ENCODE results near the gene NAA25. TPM values are rescaled to one million over a fixed set of nuclear protein-coding genes. Genes with fewer than 3 reads are reported as not detected.

Gene NAA25
- total RNA-seq, 4 donors from 2014 or later: 5.3 to 57.4 (median 33.9) TPM

DNA sequence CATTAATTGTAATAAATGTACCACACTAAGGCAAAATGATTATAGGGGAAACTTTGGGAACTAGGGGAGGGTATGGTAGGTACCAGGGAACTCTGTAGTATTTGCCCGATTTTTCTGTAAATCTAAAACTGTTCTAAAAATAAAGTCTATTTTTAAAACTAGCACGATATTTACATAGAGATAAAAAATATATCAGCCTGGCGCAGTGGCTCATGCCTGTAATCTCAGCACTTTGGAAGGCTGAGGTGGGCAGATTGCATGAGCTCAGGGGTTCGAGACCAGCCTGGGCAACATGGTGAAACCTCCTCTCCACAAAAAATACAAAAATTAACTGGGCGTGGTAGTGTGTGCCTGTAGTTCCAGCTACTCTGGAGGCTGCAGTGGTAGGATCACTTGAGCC lies 128.0 kb downstream of the NAA25 start:
- TF ChIP-seq, protein P1, sequence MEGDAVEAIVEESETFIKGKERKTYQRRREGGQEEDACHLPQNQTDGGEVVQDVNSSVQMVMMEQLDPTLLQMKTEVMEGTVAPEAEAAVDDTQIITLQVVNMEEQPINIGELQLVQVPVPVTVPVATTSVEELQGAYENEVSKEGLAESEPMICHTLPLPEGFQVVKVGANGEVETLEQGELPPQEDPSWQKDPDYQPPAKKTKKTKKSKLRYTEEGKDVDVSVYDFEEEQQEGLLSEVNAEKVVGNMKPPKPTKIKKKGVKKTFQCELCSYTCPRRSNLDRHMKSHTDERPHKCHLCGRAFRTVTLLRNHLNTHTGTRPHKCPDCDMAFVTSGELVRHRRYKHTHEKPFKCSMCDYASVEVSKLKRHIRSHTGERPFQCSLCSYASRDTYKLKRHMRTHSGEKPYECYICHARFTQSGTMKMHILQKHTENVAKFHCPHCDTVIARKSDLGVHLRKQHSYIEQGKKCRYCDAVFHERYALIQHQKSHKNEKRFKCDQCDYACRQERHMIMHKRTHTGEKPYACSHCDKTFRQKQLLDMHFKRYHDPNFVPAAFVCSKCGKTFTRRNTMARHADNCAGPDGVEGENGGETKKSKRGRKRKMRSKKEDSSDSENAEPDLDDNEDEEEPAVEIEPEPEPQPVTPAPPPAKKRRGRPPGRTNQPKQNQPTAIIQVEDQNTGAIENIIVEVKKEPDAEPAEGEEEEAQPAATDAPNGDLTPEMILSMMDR (IDR thresholded peaks at IDR 0.05): no peak
- no peak for TF ChIP-seq POLR2A (IDR thresholded peaks at IDR 0.05)

DNA sequence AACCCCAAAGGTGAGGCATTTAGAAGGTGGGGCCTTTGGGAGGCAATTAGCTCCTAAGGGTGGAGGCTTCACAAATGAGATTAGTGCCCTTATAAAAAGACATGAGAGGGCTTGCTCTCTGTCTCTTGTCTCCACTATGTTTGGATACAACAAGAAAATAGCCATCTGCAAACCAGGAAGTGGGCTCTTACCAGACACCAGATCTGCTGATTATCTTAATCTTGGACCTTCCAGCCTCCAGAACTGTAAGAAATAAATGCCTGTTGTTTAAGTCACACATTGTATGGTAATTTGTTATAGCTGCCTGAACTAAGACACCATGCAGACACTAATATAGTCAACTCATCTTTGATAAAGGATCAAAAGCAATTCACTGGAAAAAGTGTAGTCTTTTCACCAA lies 130.0 kb downstream of the NAA25 start:
- no peaks in the 10 kb centered on the region for H3K4me1 ChIP-seq
- no peaks in the 10 kb centered on the region for H3K27me3 ChIP-seq
- DNase-seq: no peak
- TF ChIP-seq, protein P1 (IDR thresholded peaks at IDR 0.05): no peak
- no peak for TF ChIP-seq POLR2A (IDR thresholded peaks at IDR 0.05)
- no peak overlapping the region for H3K27ac ChIP-seq
- no peaks in the 10 kb centered on the region for H3K36me3 ChIP-seq
- no peaks in the 10 kb centered on the region for H3K9me3 ChIP-seq
- no peak overlapping the region for H3K4me3 ChIP-seq
- intact Hi-C loops (cut with DNase I; ENCODE audit: low total_unique reads): no loop called here

More for the DNA sequence above, 128.0 kb downstream of the NAA25 start:
- H3K9me3 ChIP-seq: no peaks in the 10 kb centered on the region
- no peaks in the 10 kb centered on the region for H3K36me3 ChIP-seq
- H3K27ac ChIP-seq: no peak overlapping the region
- no peaks in the 10 kb centered on the region for H3K4me1 ChIP-seq
- H3K4me3 ChIP-seq: no peak overlapping the region
- no peak for DNase-seq
- intact Hi-C loops (cut with DNase I; ENCODE audit: low total_unique reads): no loop called here
- H3K27me3 ChIP-seq: no peaks in the 10 kb centered on the region

DNA sequence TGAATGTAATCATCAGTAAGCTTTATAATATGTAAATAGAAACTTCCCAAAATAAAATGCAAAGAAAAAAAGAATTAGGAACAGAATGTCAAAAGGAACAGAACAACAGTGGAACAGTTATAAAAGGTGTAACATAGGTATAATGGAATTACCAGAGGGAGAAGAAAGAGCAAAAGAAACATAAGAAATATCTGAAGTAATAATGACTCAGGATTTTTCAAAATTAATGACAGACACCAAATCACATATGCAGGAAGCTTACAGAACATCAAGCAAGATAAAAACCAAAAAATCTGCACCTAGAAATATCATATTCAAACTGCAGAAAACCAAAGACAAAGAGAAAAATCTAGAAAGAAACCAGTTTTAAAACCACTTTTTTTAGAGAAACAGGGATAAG lies 131.7 kb downstream of the NAA25 start:
- Histone ChIP-seq H3K27ac (no peak overlapping the region), H3K36me3 (no peaks in the 10 kb centered on the region), H3K4me1 (no peaks in the 10 kb centered on the region), H3K4me3 (no peak overlapping the region), H3K9me3 (no peaks in the 10 kb centered on the region), H3K27me3 (no peaks in the 10 kb centered on the region)
- TF ChIP-seq, protein P1 (IDR thresholded peaks at IDR 0.05): no peak
- no peak for TF ChIP-seq POLR2A (IDR thresholded peaks at IDR 0.05)
- no peak for DNase-seq
- intact Hi-C loops (cut with DNase I; ENCODE audit: low total_unique reads): no loop called here

Small RNA genes within 50 kb of the gene (microRNA-seq; reads per million reads assigned to microRNA genes)
- gene MIR3657 (ENCODE audit: borderline microRNAs expressed, borderline replicate concordance): not detected

Small RNA genes within 50 kb of the gene (small RNA-seq; reads per million reads assigned to genes)
- 0.24 reads per million for gene AC004024.1
- gene MIR3657: not detected
- gene RF00019: not detected

Other genes with a start within 250 kb of the NAA25 start
- 10 to 100 TPM in 2 of 4 donors, 1 to 10 TPM in 2; 1.2 to 21.7 (median 11.5) TPM for gene TMEM116, start 95.6 kb downstream of the NAA25 start, total RNA-seq
- gene ERP29, start 95.4 kb downstream of the NAA25 start, total RNA-seq: 10 to 100 TPM; 37.4 to 46.8 (median 42.1) TPM
- 10 to 100 TPM; 29.1 to 51.6 (median 34.4) TPM for gene TRAFD1, start 16.8 kb upstream of the NAA25 start, total RNA-seq